Spleen (tissue), 7 donors: ENCODE measurements around the gene LRIT1.

Experiments used
- POLR2A ChIP-seq, 3 donors: fragments of 450-650 bp; IDR thresholded peaks; one replicate each; pipeline ENCODE4 v1.5.1; 2017; ENCODE audit warnings: antibody characterized with exemption in 3 of 3, mild to moderate bottlenecking in 1 of 3
- POLR2AphosphoS5 ChIP-seq, 3 donors: sonication (generic); formaldehyde crosslinking; IDR thresholded peaks; one replicate each; pipeline ENCODE4 v1.5.1; 2017; ENCODE audit warnings: antibody characterized with exemption in 3 of 3
- TF ChIP-seq, protein P1 (sequence below), 11 experiments: fragments of 200-600 bp in 7 of 11; fragments of 450-650 bp in 4 of 11; sonication (generic) in 4 of 11; IDR thresholded peaks in 8 of 11; conservative IDR thresholded peaks in 3 of 11; 1 replicate in 7 of 11; 2 replicates in 4 of 11; pipeline versions ENCODE4 v1.4.0 to v1.8.0; 2016 to 2021; ENCODE audit warnings: antibody characterized with exemption in 11 of 11, inconsistent platforms in 4 of 11, mild to moderate bottlenecking in 1 of 11
- donor health status: DM: no; HTN: no; CAD: no; lungs with moderate emphysema.
- donor health status: DM: no; HTN: no; CAD: no.
- donor health status: DM: no; HTN: no; CAD: no.

GRCh38 chr10:84195044-84195830, 46.1 kb downstream of the LRIT1 start:
- TF ChIP-seq, protein P1, sequence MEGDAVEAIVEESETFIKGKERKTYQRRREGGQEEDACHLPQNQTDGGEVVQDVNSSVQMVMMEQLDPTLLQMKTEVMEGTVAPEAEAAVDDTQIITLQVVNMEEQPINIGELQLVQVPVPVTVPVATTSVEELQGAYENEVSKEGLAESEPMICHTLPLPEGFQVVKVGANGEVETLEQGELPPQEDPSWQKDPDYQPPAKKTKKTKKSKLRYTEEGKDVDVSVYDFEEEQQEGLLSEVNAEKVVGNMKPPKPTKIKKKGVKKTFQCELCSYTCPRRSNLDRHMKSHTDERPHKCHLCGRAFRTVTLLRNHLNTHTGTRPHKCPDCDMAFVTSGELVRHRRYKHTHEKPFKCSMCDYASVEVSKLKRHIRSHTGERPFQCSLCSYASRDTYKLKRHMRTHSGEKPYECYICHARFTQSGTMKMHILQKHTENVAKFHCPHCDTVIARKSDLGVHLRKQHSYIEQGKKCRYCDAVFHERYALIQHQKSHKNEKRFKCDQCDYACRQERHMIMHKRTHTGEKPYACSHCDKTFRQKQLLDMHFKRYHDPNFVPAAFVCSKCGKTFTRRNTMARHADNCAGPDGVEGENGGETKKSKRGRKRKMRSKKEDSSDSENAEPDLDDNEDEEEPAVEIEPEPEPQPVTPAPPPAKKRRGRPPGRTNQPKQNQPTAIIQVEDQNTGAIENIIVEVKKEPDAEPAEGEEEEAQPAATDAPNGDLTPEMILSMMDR (IDR thresholded peaks at IDR 0.05 in 8 of 11, conservative IDR thresholded peaks at IDR 0.05 in 3 of 11): no peak
- TF ChIP-seq POLR2A (IDR thresholded peaks at IDR 0.05): no peak
- TF ChIP-seq POLR2AphosphoS5 (IDR thresholded peaks at IDR 0.05): no peak
